ENCODE data around the gene PTBP3.
"Not testable (repeated sequence)": the region's sequence is repeated elsewhere in the genome, so short reads cannot be mapped to it uniquely, and the experiment has no call there.

Gene PTBP3

GRCh38 chr9:112322701-112323377 is 10.6 kb downstream of the PTBP3 start:
- no peak for DNase-seq (ENCODE audit: low read depth)

DNA sequence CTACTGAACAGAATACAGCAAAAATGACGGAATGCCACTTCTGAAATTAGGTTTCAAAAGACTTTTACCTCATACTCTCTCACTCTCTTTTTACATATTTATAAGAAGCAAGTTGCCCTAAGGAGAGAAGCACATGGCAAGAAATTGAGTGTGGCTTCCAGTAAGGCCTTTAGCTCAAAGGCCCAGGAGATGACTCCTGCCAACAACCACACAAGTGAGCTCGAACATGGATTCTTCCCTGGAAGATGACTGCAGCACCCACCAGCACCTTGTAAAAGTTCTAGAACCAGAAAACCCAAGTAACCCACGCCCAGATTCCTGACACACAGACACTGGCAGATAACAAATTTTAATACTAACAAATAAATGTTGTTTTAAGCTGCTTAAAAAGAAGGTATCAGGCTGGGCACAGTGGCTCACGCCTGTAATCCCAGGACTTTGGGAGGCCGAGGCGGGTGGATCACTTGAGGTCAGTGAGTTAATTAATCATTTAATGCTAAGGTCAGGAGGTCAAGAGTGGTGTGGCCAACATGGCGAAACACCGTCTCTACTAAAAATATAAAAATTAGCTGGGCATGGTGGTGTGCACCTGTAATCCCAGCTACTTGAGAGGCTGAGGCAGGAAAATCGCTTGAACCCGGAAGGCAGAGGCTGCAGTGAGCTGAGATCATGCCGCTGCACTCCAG is 17.0 kb downstream of the PTBP3 start:
- DNase-seq (ENCODE audit: low read depth) = no peak

DNA sequence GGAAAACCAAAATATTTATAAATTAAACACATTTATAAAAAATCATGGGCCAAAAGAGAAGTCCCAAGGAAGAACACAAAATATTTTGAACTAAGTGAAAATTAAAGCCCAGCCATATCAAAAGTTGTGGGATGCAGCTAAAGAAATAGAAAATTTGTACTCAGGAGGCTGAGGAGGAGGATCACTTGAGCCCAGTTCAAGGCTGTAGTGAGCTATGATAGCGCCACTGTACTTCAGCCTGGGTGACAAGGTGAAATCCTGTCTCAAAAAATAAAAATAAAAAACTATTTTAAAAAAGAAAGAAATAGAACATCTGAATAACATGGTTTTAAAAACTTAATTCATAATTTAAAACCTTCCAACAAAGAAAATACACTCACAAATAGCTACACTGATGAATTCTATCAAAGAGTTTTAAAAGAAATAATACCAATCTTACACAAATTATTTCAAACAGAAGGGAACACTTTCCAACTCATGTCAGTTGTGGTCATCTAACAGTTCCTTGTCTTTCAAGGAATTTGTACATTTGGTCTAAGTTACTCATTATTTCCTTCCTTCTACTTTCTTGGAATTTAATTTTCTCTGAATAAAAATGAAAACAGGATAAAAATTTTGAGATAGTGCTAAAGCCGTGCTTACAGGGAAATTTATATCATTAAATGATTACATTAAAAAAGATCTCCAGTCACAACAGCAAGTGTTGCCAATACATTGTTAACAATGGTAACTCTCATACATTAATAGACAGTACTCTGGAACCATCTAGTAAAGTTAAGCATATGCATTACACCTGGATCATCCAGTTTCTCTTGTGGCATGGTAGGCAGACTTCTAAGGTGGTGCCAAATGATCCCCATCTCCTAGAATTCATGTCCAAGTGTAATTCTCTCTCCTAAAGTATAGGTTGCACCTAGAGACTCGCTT is 17.8 kb downstream of the PTBP3 start:
- DNase-seq (ENCODE audit: low read depth) = no peak

- DNase-seq (ENCODE audit: low read depth) = no peak
Measured at GRCh38 chr9:112312139-112312538, 21.3 kb downstream of the PTBP3 start.

- no peak for DNase-seq (ENCODE audit: low read depth)
Measured at GRCh38 chr9:112311497-112311896, 21.9 kb downstream of the PTBP3 start.

DNA sequence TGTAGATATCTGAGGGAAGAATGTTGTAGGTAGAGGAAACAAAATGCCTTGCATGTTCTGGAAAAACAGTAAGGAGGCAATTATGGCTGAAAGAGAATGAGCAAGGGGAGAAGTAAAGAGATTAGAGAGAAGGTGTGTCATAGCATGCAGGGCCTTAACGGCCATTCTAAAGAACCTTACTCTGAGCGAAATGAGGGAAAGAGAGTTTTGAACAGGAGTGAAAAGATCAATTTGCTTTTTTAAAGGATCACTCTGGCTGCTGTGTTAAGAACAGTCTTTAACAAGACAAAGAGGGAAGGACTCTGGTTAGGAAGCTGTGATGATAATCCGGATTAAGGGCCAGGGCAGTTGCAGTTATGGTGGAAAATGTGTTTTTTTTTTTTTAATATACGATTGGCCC is 22.6 kb downstream of the PTBP3 start:
- DNase-seq (ENCODE audit: low read depth) = no peak

GRCh38 chr9:112308588-112308987 is 24.8 kb downstream of the PTBP3 start:
- no peak for DNase-seq (ENCODE audit: low read depth)

DNA sequence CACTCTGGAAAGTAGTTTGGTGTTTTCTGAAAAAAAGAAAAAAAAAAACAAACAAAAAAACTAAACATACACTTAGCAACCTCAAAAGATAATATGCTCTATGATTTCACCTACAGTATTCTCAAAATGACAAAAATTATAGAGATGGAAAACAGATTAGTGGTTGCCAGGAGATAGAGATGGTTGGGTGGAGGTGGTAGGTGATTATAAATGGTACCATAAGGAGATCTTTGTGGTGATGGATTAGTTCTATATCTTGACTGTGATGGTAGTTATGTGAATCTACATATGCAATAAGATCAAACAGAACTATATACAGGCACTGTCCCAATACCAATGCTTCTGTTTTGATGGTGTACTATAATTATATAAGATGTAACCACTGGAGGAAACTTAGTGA is 32.0 kb downstream of the PTBP3 start:
- DNase-seq (ENCODE audit: low read depth) = no peak

DNA sequence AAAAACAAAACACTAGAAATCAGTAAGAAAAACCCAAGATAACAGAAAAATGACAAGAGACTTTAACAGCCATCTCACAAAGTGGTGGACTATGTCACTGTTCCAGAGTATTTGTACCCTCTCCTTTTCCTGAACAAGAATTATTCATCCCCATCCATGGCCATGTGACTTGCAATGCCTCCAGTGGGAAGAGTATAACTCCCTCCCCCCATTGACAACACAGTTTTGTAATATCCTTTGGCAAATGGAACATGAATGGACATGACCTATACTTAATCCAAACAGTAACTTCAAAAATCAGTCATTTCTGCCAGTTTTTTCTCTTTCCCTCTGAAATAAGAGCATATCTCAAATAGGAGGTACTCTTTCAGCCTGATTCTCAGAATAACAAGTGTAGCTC is 33.9 kb downstream of the PTBP3 start:
- no peak for DNase-seq (ENCODE audit: low read depth)

DNA sequence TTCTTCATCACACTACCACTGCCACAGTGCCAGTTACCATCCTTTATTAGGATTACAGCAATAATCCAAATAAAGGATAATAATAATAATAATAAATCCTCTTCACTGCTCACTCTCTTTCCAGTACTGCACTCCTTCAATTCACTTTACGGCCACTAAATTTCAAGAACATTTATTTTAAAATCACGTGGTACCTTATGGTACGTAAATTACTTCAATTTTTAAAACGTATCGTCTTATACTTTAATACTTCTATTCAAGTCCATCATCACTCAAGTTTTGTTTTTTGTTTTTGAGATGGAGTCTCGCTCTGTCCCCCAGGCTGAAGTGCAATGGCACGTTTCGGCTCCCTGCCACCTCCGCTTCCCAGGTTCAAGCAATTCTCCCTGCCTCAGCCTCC is 36.5 kb downstream of the PTBP3 start:
- DNase-seq (ENCODE audit: low read depth) = no peak

- DNase-seq (ENCODE audit: low read depth) = no peak
Measured at GRCh38 chr9:112295174-112295573, 38.2 kb downstream of the PTBP3 start.

DNA sequence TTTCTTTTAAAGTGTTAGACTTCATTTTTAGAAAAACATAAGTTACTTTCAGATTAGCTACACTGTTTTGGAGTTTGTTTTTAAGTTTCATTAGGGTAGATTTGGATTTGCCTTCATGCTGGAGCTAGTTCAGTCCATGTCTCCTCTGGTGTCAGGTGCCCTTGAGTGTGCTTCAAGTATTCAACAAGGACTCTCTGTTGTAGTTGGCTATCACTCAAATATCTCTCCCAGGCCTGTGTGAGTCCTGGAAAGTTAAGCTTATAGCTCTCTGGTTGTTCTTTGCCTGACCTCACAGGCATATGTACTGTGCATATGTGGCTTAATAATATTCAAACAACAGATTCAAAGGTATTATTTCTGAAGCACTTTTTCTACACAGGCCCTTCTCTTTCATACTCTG is 45.4 kb downstream of the PTBP3 start:
- DNase-seq (ENCODE audit: low read depth) = no peak

GRCh38 chr9:112286926-112287325 is 46.5 kb downstream of the PTBP3 start:
- no peak for DNase-seq (ENCODE audit: low read depth)

DNA sequence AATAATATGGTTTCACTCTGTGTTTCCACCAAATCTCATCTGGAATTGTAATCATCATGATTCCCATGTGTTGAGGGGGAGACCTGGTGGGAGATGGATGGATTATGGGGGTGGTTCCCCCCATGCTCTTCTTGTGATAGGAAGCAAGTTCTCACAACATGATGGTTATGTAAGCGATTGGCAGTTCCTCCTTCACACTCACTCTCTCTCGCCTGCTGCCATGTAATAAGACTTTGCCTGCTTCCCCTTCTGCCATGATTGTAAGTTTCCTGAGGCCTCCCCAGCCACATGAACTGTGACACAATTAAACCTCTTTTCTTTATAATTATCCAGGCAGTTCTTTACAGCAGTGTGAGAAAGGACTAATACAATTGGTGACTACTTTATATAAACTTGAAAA is 48.4 kb downstream of the PTBP3 start:
- no peak for DNase-seq (ENCODE audit: low read depth)

DNA sequence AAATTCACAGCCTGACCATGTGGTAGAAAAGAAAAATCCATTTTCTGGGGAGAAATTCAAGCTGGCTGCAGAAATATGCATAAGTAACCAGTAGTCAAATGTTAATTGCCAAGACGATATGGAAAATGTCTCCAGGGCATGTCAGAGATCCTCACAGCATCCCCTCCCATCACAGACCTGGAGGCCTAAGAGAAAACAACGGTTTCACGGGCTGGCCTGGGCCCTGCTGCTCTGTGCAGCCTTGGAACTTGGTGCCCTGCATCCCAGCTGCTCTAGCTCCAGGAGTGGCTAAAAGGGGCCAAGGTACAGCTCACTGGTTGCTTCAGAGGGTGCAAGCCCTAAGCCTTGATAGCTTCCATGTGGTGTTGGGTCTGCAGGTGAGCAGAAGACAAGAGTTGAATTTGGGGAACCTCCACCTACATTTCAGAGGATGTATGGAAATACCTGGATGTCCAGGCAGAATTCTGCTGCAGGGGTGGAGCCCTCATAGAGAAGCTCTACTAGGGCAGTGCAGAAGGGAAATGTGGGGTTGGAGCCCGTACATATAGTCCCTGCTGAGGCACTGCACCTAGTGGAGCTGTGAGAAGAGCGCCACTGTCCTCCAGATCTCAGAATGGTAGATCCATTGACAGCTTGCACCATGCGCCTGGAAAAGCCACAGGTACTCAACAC is 49.7 kb downstream of the PTBP3 start:
- DNase-seq (ENCODE audit: low read depth) = no peak

DNA sequence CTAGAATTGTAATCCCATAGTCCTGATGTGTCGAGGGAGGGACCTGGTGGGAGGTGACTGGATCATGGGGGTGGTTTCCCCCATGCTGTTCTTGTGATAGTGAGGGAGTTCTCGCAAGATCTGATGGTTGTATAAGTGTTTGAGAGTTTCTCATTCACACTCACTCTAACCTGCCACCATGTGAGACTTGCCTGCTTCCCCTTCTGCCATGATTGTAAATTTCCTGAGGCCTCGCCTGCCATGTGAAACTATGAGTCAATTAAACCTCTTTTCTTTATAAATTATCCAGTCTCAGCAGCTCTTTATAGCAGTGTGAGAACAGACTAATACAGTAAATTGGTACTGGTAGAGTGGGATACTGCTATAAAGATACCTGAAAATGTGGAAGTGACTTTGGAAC is 50.6 kb downstream of the PTBP3 start:
- not testable (repeated sequence) for DNase-seq (ENCODE audit: low read depth)

DNA sequence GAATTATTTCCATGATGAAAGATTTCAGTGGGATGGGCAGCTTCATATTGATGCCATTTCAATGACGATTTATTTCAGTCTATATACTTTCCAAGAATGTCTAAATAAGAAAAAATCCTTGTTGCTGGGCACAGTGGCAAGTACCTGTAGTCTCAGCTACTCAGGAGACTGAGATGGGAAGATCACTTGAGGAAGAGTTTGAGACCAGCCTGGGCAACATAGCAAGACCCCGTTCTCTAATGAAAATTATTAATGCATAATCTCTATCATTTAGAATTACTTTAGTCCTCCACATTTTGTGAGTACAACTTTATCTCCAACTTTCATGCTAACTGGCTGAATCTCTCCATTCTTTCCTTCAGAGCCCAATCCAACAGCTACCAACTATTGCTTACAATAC is 52.5 kb downstream of the PTBP3 start:
- no peak for DNase-seq (ENCODE audit: low read depth)

DNA sequence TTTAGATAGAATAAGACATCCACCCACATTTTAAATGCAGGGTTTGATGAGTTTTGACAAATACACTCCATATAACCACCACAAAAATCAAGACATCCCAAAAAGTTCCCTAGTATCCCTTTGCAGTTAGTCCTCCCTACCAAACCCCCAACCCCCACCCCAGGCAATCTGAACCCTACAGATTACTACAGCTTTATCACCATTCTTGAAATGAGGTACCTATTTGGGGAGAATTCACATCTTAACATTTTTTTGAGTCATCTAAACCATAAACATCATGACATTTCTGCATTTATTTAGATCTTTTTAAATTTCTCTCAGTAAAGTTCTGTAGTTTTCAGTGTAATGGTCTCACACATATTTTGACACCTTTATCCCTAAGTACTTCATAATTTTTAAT is 53.9 kb downstream of the PTBP3 start:
- DNase-seq (ENCODE audit: low read depth) = no peak

DNA sequence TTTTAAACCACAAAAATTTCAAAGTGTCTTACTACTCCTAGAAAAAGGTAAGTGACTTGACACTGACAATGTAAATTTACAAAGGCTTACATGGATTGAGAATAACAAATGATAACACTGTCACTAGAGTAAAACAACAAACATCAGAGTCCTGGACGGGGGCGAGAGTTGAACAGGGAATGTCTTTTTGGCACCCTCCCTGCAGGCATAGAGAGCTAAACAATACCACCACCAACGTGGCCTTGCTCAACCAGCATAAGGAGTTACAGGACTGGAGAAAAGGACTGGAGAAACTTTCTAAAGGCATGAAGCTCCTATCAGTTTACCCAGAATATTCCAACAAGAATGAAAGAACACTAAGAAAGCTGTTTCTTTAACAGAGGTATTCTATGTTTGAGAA is 55.3 kb downstream of the PTBP3 start:
- no peak for DNase-seq (ENCODE audit: low read depth)

- DNase-seq (ENCODE audit: low read depth) = no peak
Measured at GRCh38 chr9:112274600-112274999, 58.8 kb downstream of the PTBP3 start.

- no peak for DNase-seq (ENCODE audit: low read depth)
Measured at GRCh38 chr9:112273876-112274275, 59.5 kb downstream of the PTBP3 start.

- DNase-seq (ENCODE audit: low read depth) = no peak
Measured at GRCh38 chr9:112271466-112272098, 61.8 kb downstream of the PTBP3 start.
